Cardiac fibroblast (primary cell): ENCODE measurements around the gene DCTN1.
"Not testable (repeated sequence)": the region's sequence is repeated elsewhere in the genome, so short reads cannot be mapped to it uniquely, and the experiment has no call there.

Experiments
- DNase-seq, 2 donors: peaks; one replicate each; pipeline versions ENCODE4 v3.0.0 to v3.0.0-alpha.2; 2010; ENCODE audit warnings: low read depth in 2 of 2
- H3K4me3 ChIP-seq, 2 donors: replicated peaks in 1 of 2; 1 replicate in 1 of 2; 2 replicates in 1 of 2; pipeline ENCODE4 v1.5.1; 2011; ENCODE audit warnings: low read depth in 2 of 2, low read length in 2 of 2, mild to moderate bottlenecking in 2 of 2, moderate library complexity in 1 of 2
- TF ChIP-seq, protein P1 (sequence below): IDR thresholded peaks from one replicate; pipeline ENCODE4 v1.5.1; 2011; ENCODE audit warnings: low read depth, mild to moderate bottlenecking, low read length, inconsistent platforms

Gene DCTN1

GRCh38 chr2:74424139-74424992, 44.3 kb upstream of the DCTN1 start:
- DNase-seq, result no peak
- no peak overlapping the region for H3K4me3 ChIP-seq
- TF ChIP-seq, protein P1, sequence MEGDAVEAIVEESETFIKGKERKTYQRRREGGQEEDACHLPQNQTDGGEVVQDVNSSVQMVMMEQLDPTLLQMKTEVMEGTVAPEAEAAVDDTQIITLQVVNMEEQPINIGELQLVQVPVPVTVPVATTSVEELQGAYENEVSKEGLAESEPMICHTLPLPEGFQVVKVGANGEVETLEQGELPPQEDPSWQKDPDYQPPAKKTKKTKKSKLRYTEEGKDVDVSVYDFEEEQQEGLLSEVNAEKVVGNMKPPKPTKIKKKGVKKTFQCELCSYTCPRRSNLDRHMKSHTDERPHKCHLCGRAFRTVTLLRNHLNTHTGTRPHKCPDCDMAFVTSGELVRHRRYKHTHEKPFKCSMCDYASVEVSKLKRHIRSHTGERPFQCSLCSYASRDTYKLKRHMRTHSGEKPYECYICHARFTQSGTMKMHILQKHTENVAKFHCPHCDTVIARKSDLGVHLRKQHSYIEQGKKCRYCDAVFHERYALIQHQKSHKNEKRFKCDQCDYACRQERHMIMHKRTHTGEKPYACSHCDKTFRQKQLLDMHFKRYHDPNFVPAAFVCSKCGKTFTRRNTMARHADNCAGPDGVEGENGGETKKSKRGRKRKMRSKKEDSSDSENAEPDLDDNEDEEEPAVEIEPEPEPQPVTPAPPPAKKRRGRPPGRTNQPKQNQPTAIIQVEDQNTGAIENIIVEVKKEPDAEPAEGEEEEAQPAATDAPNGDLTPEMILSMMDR, result no peak

GRCh38 chr2:74423231-74424095, 43.4 kb upstream of the DCTN1 start:
- DNase-seq, result no peak
- H3K4me3 ChIP-seq, result no peak overlapping the region
- TF ChIP-seq, protein P1, result no peak

- DNase-seq, result peak; percentile 87 to 89
- TF ChIP-seq, protein P1, result no peak
- H3K4me3 ChIP-seq, result peak within 1 kb of the TSS; percentile 81 to 83
Observed at GRCh38 chr2:74421221-74421870, 41.2 kb upstream of the DCTN1 start, which contains the start of the genes C2orf81 and WDR54. TSS of gene C2orf81 (minus strand) at chr2:74421619. CDS start at chr2:74421560, 59 bp downstream. TSS of gene WDR54 (plus strand) at chr2:74421730. CDS start at chr2:74422154, 424 bp downstream.

DNA sequence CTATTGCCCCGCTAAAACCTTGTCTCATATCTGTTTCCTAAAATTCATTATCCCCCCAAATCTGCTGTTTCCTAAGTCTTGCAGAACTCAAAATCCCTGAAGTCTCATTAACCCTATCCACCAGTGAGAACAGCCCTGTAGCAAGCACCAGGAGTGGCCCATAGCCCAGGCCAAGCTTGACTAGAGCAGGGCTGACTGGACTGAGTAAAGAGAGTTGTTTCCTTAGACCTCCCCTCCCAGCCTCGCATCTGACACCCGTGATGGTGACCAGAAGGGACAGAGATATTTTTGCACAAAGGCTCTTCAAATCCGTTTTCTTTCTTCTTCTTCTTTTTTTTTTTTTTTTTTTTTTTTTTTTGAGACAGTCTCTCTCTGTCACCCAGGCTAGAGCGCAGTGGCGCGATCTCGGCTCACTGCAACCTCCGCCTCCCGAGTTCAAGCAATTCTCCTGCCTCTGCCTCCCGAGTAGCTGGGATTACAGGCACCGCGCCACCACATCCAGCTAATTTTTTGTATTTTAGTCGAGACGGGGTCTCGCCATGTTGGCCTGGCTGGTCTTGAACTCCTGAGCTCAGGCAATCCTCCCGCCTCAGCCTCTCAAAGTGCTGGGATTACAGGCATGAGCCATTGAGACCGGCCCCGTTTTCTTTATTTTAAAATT, 40.5 kb upstream of the DCTN1 start:
- not testable (repeated sequence) for DNase-seq, H3K4me3 ChIP-seq

DNA sequence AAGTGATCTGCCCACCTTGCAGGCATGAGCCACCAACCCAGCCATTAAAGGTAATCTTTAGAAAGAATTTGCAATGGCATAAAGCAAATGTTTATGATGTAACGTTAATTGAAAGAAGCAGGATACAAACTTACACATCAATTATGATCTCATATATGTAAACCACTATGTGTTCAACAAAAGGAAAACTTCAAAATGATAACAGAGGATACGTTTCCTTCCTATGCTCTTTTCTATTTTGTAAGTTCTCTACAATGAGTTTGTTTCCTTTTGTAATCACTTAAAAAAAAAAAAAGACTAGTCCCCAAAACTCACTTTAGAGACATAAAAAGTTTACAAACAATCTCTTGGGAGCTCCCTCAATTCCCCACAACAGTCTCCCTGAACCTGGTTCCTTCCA, 39.9 kb upstream of the DCTN1 start:
- DNase-seq, result no peak
- H3K4me3 ChIP-seq, result no peak overlapping the region
- TF ChIP-seq, protein P1, result no peak

- TF ChIP-seq, protein P1, result no peak
- no peak for DNase-seq
Observed at GRCh38 chr2:74419345-74419744, 39.2 kb upstream of the DCTN1 start.

More at GRCh38 chr2:74419345-74419744, 39.2 kb upstream of the DCTN1 start:
- no peak overlapping the region for H3K4me3 ChIP-seq
